ENCODE results near the gene SYNDIG1. TPM values are rescaled to one million over a fixed set of nuclear protein-coding genes. Genes with fewer than 3 reads are reported as not detected.

SYNDIG1 gene
- total RNA-seq, 1 experiment from 2014 or later = not detected

GRCh38 chr20:24439737-24440387, 29.6 kb upstream of the SYNDIG1 start:
- ChIA-PET POLR2A (no interaction called here), CTCF (no interaction called here)
- DNase-seq = no peak
- BruUV-seq (replicated peaks) = no TSS peak
- H3K4me3 ChIP-seq (ENCODE audit: low read depth, low read length) = no peak overlapping the region
- intact Hi-C loops (cut with micrococcal nuclease; ENCODE audit: unreplicated experiment) = no loop called here
- Mint-ChIP-seq H3K4me3 (ENCODE audit: unreplicated experiment) (no peak overlapping the region), H3K27me3 (ENCODE audit: insufficient read depth, unreplicated experiment) (peaks cover 2% of the 10 kb centered on the region), H3K9me3 (ENCODE audit: unreplicated experiment) (no peaks in the 10 kb centered on the region), H3K36me3 (ENCODE audit: insufficient read depth, unreplicated experiment) (no peaks in the 10 kb centered on the region), H3K4me1 (ENCODE audit: low read depth, unreplicated experiment) (no peaks in the 10 kb centered on the region), H3K27ac (ENCODE audit: unreplicated experiment) (no peak overlapping the region)
- H3K4me1 ChIP-seq = no peaks in the 10 kb centered on the region
- H3K27me3 ChIP-seq (replicated peaks; ENCODE audit: control insufficient read depth, insufficient read depth, low read length) = no peaks in the 10 kb centered on the region
- no peak for TF ChIP-seq CTCF (IDR thresholded peaks at IDR 0.05; ENCODE audit: insufficient read depth in 1 of 2, low read depth in 1 of 2, low read length in 1 of 2, severe bottlenecking in 1 of 2, unreplicated experiment in 1 of 2)
- no peaks in the 10 kb centered on the region for H3K36me3 ChIP-seq (ENCODE audit: control insufficient read depth, insufficient read depth, low read length)
- H3K9me3 ChIP-seq = no peaks in the 10 kb centered on the region

- Histone ChIP-seq H3K9me3 (no peaks in the 10 kb centered on the region), H3K27me3 (replicated peaks; ENCODE audit: control insufficient read depth, insufficient read depth, low read length) (no peaks in the 10 kb centered on the region), H3K4me1 (no peaks in the 10 kb centered on the region), H3K4me3 (ENCODE audit: low read depth, low read length) (no peak overlapping the region), H3K36me3 (ENCODE audit: control insufficient read depth, insufficient read depth, low read length) (no peaks in the 10 kb centered on the region)
- TF ChIP-seq CTCF (IDR thresholded peaks at IDR 0.05; ENCODE audit: insufficient read depth in 1 of 2, low read depth in 1 of 2, low read length in 1 of 2, severe bottlenecking in 1 of 2, unreplicated experiment in 1 of 2) = no peak
- Mint-ChIP-seq H3K36me3 (ENCODE audit: insufficient read depth, unreplicated experiment) (no peaks in the 10 kb centered on the region), H3K9me3 (ENCODE audit: unreplicated experiment) (no peaks in the 10 kb centered on the region), H3K4me1 (ENCODE audit: low read depth, unreplicated experiment) (no peaks in the 10 kb centered on the region), H3K27ac (ENCODE audit: unreplicated experiment) (no peak overlapping the region), H3K27me3 (ENCODE audit: insufficient read depth, unreplicated experiment) (peaks cover 2% of the 10 kb centered on the region), H3K4me3 (ENCODE audit: unreplicated experiment) (no peak overlapping the region)
- intact Hi-C loops (cut with micrococcal nuclease; ENCODE audit: unreplicated experiment) = no loop called here
- BruUV-seq (replicated peaks) = no TSS peak
- no peak for DNase-seq
- ChIA-PET POLR2A (no interaction called here), CTCF (no interaction called here)
These were observed 27.8 kb upstream of the SYNDIG1 start for GRCh38 chr20:24441661-24442060.

GRCh38 chr20:24442909-24443308, 26.5 kb upstream of the SYNDIG1 start:
- H3K36me3 ChIP-seq (ENCODE audit: control insufficient read depth, insufficient read depth, low read length) = no peaks in the 10 kb centered on the region
- peaks cover 12% of the 10 kb centered on the region for H3K27me3 Mint-ChIP-seq (ENCODE audit: insufficient read depth, unreplicated experiment)
- no peaks in the 10 kb centered on the region for H3K4me1 ChIP-seq
- H3K4me3 Mint-ChIP-seq (ENCODE audit: unreplicated experiment) = no peak overlapping the region
- no peaks in the 10 kb centered on the region for H3K9me3 Mint-ChIP-seq (ENCODE audit: unreplicated experiment)
- BruUV-seq (replicated peaks) = no TSS peak
- no peaks in the 10 kb centered on the region for H3K9me3 ChIP-seq
- no peaks in the 10 kb centered on the region for H3K27me3 ChIP-seq (replicated peaks; ENCODE audit: control insufficient read depth, insufficient read depth, low read length)
- CTCF ChIA-PET = no interaction called here
- POLR2A ChIA-PET = no interaction called here
- H3K4me1 Mint-ChIP-seq (ENCODE audit: low read depth, unreplicated experiment) = no peaks in the 10 kb centered on the region
- no peak overlapping the region for H3K4me3 ChIP-seq (ENCODE audit: low read depth, low read length)
- H3K36me3 Mint-ChIP-seq (ENCODE audit: insufficient read depth, unreplicated experiment) = no peaks in the 10 kb centered on the region
- no peak for TF ChIP-seq CTCF (IDR thresholded peaks at IDR 0.05; ENCODE audit: insufficient read depth in 1 of 2, low read depth in 1 of 2, low read length in 1 of 2, severe bottlenecking in 1 of 2, unreplicated experiment in 1 of 2)
- no peak overlapping the region for H3K27ac Mint-ChIP-seq (ENCODE audit: unreplicated experiment)
- peak in 1 of 2 experiments; percentile 34 for DNase-seq
- intact Hi-C loops (cut with micrococcal nuclease; ENCODE audit: unreplicated experiment) = no loop called here
